ENCODE data around the gene OLIG2. TPM values are rescaled to one million over a fixed set of nuclear protein-coding genes. Genes with fewer than 3 reads are reported as not detected.

OLIG2 gene
- not detected in 2 replicates for total RNA-seq

DNA sequence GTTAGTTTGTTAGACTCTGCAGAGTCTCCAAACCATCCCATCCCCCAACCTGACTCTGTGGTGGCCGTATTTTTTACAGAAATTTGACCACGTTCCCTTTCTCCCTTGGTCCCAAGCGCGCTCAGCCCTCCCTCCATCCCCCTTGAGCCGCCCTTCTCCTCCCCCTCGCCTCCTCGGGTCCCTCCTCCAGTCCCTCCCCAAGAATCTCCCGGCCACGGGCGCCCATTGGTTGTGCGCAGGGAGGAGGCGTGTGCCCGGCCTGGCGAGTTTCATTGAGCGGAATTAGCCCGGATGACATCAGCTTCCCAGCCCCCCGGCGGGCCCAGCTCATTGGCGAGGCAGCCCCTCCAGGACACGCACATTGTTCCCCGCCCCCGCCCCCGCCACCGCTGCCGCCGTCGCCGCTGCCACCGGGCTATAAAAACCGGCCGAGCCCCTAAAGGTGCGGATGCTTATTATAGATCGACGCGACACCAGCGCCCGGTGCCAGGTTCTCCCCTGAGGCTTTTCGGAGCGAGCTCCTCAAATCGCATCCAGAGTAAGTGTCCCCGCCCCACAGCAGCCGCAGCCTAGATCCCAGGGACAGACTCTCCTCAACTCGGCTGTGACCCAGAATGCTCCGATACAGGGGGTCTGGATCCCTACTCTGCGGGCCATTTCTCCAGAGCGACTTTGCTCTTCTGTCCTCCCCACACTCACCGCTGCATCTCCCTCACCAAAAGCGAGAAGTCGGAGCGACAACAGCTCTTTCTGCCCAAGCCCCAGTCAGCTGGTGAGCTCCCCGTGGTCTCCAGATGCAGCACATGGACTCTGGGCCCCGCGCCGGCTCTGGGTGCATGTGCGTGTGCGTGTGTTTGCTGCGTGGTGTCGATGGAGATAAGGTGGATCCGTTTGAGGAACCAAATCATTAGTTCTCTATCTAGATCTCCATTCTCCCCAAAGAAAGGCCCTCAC, at the start of gene OLIG2:
Gene OLIG2 (plus strand): TSS at position 447 of the 954 bp plus-strand sequence. CDS start 928 bp downstream, outside the sequence.
- TF ChIP-seq, protein P1, sequence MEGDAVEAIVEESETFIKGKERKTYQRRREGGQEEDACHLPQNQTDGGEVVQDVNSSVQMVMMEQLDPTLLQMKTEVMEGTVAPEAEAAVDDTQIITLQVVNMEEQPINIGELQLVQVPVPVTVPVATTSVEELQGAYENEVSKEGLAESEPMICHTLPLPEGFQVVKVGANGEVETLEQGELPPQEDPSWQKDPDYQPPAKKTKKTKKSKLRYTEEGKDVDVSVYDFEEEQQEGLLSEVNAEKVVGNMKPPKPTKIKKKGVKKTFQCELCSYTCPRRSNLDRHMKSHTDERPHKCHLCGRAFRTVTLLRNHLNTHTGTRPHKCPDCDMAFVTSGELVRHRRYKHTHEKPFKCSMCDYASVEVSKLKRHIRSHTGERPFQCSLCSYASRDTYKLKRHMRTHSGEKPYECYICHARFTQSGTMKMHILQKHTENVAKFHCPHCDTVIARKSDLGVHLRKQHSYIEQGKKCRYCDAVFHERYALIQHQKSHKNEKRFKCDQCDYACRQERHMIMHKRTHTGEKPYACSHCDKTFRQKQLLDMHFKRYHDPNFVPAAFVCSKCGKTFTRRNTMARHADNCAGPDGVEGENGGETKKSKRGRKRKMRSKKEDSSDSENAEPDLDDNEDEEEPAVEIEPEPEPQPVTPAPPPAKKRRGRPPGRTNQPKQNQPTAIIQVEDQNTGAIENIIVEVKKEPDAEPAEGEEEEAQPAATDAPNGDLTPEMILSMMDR (IDR thresholded peaks at IDR 0.05; ENCODE audit: insufficient read depth, low read length, poor library complexity, severe bottlenecking) = no peak
- DNase-seq (ENCODE audit: low read depth) = no peak
- no peak within 1 kb of the TSS for H3K4me3 ChIP-seq (ENCODE audit: low read depth, low read length)
- H3K36me3 ChIP-seq (ENCODE audit: control insufficient read depth, insufficient read depth, low read length) = no peaks in the 10 kb centered on the region
- H3K27me3 ChIP-seq (ENCODE audit: control insufficient read depth, insufficient read depth, low read length) = peaks cover 96% of the 10 kb centered on the region

DNA sequence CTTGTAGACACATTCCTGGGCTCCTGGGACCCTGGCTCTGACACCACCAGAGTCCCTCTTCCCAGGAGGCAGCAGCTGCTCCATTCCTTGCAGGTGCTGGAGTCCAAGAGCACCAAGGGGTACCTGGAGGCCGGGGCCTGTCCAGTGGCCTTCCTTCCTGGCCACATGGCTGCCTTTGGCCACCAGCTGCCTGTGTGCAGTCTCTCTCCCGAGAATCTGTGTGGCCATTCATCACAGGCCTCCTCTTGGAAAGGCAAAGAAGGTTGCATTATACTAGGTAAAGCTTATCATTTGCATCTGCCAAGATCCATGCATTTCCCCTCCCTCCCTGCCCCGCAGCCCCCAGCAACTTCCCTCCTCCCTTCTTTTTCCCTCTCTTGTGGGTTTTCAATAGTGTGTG, 48.9 kb upstream of the OLIG2 start:
- Histone ChIP-seq H3K4me3 (ENCODE audit: low read depth, low read length) (no peak overlapping the region), H3K36me3 (ENCODE audit: control insufficient read depth, insufficient read depth, low read length) (no peaks in the 10 kb centered on the region), H3K27me3 (ENCODE audit: control insufficient read depth, insufficient read depth, low read length) (peaks cover 16% of the 10 kb centered on the region)
- no peak for DNase-seq (ENCODE audit: low read depth)
- TF ChIP-seq, protein P1 (IDR thresholded peaks at IDR 0.05; ENCODE audit: insufficient read depth, low read length, poor library complexity, severe bottlenecking) = no peak

DNA sequence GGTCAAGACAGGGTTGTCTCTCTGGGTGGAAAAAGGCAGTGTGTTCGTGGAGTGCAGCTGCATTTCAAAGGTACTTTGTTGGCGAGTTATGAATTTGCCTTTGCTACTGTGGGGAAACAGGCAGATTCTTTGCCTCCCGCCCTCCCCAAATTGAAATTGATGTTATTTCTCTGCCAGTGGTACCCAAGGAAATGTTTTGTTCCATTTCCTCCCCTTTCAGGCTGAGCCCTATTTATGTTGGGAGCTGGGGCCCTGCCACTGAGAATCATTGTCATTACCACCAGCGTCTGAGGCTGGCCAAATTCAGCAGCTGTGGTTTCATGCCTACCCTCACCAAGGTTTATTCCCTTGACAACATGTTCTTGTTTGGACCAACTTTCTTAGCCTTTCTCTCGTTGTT, 48.5 kb upstream of the OLIG2 start:
- TF ChIP-seq, protein P1 (IDR thresholded peaks at IDR 0.05; ENCODE audit: insufficient read depth, low read length, poor library complexity, severe bottlenecking) = no peak
- DNase-seq (ENCODE audit: low read depth) = no peak

DNA sequence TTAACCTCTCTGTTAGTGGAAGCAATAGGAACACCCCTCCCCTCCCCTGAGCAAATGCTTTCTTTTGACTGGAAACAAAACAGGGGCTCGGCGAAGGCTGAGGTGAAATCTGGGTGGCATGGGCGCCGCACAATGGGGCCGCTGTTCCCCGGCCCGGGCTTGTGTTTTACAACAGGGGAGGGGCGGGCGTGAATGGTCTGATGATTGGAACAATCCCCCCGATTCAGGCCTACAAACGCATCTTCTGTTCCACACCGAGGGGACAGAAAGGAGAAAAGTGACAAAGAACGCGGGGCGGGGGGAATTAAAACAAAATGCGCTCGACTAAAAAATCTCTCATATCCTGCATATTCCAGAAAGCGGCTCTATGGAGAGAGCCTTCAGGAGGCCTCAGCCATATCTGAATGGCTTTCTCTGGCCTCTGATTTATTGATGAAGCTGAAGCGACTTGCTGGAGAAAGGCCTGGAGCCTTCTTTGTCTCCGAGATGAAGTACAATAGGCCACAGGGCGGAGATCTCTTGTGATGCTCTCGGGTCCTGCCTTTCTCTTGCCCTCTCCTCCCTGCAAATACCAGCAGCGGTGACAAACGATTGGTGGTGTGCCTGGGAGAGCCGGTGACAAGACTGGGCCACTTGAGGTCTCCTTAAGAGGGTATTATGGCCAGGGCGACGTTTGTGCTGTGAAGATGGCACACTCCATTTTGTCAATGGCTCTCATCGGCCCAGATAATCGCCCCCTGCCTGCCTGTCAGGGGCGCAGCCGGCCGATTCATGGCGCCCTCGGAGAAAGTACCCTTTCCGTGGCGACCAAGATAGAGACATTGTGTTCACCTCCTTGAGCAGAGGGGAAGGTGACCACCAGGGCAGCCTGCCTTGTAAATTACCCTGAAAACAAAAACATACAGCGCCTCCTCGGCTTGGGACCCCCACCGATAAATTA, 47.1 kb upstream of the OLIG2 start:
- H3K36me3 ChIP-seq (ENCODE audit: control insufficient read depth, insufficient read depth, low read length) = no peaks in the 10 kb centered on the region
- no peak for DNase-seq (ENCODE audit: low read depth)

More for the DNA sequence above, 48.5 kb upstream of the OLIG2 start:
- Histone ChIP-seq H3K4me3 (ENCODE audit: low read depth, low read length) (no peak overlapping the region), H3K27me3 (ENCODE audit: control insufficient read depth, insufficient read depth, low read length) (peaks cover 16% of the 10 kb centered on the region), H3K36me3 (ENCODE audit: control insufficient read depth, insufficient read depth, low read length) (no peaks in the 10 kb centered on the region)

DNA sequence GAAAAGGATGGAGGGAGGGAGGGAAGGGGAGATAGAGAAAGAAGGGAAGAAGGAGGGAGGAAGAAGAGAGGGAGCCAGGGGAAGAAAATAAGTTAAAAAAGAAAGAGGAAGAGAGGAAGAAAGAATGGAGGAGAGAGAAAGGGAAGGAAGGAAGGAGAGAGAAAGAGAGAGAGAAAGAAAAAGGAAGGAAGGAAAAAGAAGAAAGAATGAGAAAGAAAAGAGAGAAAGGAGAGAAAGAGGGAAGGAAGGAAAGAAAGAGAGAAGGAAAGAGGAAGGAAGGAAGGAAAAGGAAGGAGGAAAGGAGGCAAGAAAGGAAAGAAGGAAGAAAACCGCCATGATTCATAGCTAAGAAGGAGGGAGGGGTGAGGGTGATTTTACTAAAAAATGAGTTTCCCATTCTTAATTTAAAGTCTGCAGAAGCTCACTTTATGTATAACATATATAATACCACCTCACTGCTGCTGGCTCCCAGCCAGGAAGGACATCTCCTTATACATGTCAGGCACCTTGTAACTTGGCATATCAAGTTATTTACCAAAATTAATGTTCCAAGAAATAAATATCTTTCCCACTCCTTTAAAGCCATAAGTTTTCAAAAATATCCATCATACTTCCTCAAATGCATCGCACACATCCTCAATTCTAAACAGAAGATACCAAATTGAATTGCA, 46.0 kb upstream of the OLIG2 start:
- DNase-seq (ENCODE audit: low read depth) = no peak
- peaks cover 16% of the 10 kb centered on the region for H3K27me3 ChIP-seq (ENCODE audit: control insufficient read depth, insufficient read depth, low read length)
- H3K36me3 ChIP-seq (ENCODE audit: control insufficient read depth, insufficient read depth, low read length) = no peaks in the 10 kb centered on the region
- TF ChIP-seq, protein P1 (IDR thresholded peaks at IDR 0.05; ENCODE audit: insufficient read depth, low read length, poor library complexity, severe bottlenecking) = no peak
- no peak overlapping the region for H3K4me3 ChIP-seq (ENCODE audit: low read depth, low read length)

More for the DNA sequence above, 47.1 kb upstream of the OLIG2 start:
- TF ChIP-seq, protein P1 (IDR thresholded peaks at IDR 0.05; ENCODE audit: insufficient read depth, low read length, poor library complexity, severe bottlenecking) = no peak
- Histone ChIP-seq H3K27me3 (ENCODE audit: control insufficient read depth, insufficient read depth, low read length) (peaks cover 16% of the 10 kb centered on the region), H3K4me3 (ENCODE audit: low read depth, low read length) (no peak overlapping the region)
